GM18870 (cell line): ENCODE results near the gene EML1.

Source experiments
- ATAC-seq: cut with Tn5 transposase; IDR thresholded peaks from one replicate; pipeline ENCODE4 v1.9.1; 2021; ENCODE audit warnings: moderate library complexity; ENCODE audit not compliant: unreplicated experiment

The EML1 gene

GRCh38 chr14:99952453-99952852 lies 159.2 kb downstream of the EML1 start:
- ATAC-seq, result no peak

DNA sequence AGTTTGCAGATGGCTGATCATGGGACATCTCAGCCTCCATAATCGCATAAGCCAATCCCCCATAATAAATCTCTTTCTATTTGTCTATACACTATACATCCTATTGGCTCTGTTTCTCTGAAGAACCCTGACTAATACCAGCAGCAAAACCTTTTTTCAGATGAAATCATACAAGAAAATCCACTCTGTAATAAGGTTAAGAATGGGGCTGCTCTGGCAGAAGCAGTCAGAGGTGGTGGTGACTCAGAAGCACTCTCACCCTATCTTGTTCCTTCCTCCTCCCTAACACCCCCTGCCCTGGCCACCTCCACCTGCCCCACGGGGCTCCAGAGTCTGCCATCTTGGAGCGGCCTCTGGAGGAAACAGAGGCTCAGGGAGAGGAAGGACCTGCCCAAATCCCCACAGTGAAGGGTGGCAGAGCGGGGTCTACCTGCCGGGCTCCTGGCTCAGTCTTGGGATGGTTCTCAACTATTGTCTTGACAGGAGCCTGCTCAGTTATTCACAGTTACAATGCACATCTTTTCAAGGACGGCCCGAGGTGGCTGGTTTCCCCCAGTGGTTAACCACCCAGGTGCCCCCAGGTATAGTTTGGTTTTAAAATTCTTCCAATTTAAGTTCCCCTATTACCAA lies 162.7 kb downstream of the EML1 start:
- ATAC-seq, result no peak

DNA sequence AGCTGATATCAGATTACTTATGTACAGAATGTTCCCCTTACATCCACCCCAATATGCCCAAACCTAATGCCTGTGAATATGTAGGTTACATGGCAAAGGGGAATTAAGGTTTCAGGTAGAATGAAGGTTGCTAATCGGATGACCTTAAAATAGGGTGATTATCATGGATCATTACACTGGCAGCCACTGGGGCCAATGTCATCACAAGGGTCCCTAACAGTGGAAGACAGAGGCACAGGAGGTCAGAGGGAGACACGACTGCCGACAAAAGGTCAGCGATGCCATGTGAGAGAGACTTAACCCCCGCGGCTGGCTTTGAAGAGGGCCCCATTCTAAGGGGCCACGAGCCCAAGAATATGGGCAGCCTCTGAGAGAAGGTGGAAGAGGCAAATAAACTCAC lies 165.2 kb downstream of the EML1 start:
- no peak for ATAC-seq

DNA sequence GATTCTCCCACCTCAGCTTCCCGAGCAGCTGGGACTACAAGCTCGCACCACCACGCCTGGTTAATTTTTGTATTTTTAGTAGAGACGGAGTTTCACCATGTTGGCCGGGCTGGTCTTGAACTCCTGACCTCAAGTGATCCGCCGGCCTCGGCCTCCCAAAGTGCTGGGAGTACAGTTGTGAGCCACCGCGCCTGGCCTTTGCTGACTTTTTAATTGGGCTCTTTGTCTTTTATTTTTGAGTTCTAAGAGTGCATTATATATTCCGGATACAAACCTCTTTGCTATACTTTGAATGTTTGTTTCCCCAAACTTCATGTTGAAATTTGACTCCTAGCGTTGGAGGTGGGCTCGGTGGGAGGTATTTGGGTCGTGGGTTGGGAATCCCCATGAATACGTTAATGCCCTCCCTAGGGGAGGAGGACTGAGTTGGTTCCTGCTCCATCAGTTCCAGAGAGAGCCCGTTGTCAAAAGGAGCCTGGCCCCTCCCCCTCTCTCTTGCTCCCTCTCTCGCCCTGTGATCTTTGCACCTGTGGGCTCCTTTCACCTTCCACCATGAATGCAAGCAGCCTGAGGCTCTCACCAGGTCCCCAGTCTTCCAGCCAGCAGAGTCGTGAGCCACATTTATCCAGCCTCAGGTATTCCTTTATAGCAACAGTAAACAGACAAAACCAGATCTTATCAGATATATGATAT lies 168.8 kb downstream of the EML1 start:
- ATAC-seq, result no peak

- no peak for ATAC-seq
These were observed 171.8 kb downstream of the EML1 start for GRCh38 chr14:99964979-99965378.

DNA sequence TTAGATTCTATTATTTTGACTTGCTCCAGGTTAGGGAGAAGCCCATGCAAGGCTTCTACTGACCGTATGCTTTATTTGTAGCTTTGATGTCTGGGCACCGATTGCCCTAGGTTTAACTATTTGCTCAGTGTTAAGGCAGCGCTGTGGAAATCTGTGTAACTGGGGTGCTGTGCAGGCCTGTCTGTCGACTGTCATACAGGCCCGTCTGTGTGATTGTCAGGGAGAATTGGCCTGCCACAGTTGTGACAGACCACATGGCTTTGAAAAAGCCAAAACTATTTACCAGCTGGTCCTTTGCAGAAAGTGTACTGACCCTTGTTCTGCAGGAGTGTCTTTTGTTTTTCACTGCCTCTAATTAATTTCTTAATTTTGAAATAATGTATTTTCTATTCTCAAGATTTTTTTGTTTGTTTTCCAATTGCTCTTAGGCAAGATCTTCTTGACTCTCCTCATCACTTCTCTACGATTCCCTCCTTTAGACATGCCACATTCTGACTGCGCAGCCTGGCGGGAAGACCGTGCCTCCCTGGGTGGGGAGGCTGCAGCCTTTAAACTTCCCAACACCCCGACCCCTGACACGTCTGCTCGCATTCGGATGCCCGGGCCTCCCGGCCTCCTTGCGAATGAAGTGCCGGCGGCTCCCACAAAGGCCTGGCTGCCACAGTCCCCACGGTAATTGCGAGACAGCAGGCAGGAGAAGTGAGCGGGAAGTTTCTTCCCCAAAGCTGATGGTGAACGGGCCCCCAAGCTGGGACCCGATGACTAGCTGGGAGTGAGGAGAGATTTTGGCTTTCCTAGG lies 173.0 kb downstream of the EML1 start:
- no peak for ATAC-seq

DNA sequence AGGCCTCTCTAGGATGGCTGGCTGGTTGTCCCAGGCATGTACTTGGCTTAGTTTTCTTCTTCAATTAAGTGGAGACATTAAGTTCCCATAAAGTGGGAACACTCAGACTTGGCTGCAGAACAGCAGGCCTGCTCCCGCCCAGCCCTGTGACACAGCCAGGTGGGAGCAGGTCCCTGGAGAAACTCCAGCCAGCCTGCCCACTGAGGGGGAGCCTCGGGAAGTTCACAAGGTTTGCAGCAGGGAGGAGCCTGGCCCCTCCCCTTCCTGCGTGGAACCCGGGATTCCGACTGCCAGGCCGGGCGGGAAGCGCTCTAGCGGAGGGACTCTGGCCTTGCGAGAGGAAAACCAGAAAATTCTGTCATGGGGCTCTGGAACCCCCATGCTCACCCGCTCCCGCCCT lies 173.7 kb downstream of the EML1 start:
- ATAC-seq, result no peak

DNA sequence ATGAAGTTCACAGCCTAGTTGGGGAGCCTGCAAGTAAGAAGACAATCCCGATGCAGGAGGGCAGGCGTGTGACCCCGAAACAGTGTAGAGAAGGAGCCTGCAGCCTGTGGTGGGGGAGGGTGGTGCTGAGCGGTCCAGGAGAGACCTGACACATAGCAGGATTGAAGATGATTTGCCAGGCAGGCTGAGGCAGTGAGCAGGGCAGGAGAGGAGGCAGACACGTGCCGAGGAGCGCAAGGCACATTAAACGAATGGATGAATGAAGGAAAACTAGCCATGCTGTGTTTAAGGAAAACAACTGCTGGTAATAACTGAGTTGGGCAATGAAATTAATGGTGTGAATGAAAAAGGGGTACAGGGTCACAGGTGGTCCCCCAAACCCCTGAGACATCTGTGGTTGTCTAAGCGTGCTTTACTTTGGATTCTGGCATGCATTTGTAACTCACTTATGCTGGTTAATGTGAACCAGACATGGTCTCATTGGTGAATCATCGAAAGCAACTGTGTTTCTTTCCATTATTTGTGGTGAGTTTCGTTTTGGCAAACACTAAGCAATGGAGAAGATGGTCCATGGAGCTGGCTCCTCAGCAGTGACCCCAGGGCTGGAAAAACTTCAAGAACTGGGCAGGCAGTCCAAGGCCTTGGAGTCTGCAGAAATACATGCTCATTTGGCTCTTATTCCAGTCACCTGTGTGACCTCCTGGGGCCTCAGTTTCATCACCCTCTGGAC lies 175.1 kb downstream of the EML1 start:
- ATAC-seq, result no peak

DNA sequence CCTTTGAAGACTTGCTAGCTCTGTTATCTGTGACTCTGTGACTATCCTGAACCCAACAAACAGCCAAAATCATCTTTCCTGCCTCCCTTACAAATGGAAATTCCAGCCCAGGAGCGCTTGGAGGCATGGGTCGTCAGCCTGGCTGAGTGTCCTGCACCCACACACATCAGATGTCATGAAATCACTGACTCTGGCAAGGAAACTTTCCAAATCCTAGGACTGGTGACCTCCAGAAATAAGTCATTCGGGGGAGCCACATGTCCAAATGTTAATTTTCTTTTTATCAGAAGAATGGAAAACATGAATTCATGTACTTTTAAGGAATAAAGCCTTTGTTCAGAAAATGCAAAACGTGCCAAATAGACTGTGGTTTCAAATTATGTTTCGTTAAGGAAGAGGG lies 175.7 kb downstream of the EML1 start:
- no peak for ATAC-seq

DNA sequence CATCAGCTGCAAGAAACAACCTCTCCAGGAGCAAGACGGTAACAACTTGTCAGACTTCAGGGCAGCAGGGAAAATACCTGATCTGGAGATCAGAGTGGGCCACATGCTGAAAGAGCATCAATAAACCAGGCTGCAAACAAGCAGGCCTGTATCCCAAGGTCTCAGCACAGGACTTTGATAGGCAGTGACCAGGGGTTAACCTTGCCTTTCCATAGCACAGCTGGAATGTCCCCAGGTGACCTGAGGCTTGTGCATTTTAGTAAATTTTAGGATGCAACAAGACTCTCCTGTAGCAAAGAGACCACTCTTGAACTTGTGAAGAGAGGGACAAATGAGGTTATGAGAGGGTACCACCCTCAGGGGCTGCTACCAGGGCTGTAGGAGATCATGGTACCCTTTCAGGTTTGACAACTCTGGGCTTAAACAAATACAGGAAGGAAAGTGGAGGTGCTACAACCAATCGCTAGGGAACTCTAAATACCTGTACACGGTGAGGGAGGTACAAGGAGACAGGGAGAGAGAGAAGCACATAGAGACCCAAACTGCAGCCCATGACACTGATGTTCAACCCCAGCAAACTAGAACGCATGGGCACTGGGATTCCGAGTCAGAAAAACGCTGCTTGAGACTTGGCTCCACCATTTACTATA lies 176.6 kb downstream of the EML1 start:
- no peak for ATAC-seq

GRCh38 chr14:99971087-99971940 lies 178.1 kb downstream of the EML1 start:
- no peak for ATAC-seq

GRCh38 chr14:99971941-99972747 lies 178.9 kb downstream of the EML1 start:
- no peak for ATAC-seq

- ATAC-seq, result no peak
These were observed 179.7 kb downstream of the EML1 start for GRCh38 chr14:99972748-99973466.

- ATAC-seq, result no peak
These were observed 182.0 kb downstream of the EML1 start for GRCh38 chr14:99975190-99975589.

DNA sequence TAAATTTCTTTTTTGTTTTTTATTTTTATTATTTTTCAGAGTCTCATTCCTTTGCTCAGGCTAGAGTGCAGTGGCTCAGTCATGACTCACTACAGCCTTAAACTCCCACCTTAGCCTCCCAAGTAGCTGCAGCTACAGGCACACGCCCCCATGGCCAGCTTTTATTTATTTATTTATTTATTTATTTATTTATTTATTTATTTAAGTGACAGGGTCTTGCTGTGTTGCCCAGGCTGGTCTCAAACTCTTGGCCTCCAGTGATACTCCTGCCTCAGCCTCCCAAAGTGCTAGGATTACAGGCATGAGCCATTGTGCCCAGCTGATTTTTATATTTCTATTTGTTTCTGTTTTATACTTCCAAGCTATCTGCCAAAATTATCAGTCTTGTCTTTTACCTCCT lies 182.8 kb downstream of the EML1 start:
- ATAC-seq, result no peak

DNA sequence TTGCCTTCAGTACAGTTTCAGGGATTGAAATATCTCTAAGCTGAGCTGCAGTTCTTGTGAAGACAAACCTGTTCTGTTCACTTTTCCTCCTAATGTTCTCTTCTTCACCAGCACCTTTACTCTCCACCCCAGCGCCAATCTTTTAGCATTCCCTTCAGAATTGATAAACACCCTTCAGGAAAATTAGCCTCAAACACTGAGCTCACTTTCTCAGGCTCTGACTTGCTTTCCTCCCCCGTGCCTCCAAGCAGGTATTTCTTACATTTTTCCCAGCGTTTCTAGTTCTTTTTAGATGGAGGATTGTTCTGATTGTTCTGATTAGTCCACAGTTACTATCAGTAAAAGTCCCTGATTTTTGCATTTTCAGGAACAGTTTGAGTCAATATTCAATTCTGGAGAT lies 183.5 kb downstream of the EML1 start:
- no peak for ATAC-seq

GRCh38 chr14:99980299-99980698 lies 187.1 kb downstream of the EML1 start:
- ATAC-seq, result no peak

DNA sequence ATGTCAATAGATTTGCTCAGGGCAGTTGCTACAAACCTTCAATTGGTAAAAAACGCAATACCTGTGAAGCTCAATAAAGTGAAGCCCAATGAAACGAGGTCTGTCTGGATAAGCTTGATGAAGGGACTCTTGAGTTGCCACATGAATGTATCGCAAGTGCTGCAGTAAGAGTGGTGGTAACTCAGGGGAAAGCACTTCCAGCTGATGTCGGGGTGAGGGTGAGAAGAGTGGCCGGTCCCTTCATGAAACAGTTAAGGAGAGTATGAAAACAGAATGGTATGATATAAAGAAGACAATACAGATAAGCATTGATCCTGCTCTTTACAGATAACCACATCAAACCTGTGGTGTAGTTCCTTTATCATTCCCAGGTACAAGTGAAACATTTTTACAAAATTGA lies 188.6 kb downstream of the EML1 start:
- no peak for ATAC-seq
